ENCODE data around the gene GALNT3.

Gene GALNT3

GRCh38 chr2:165839610-165840009, 45.6 kb upstream of the GALNT3 start:
- Histone ChIP-seq H3K36me3 (ENCODE audit: insufficient read depth, low read length) (no peaks in the 10 kb centered on the region), H3F3A (ENCODE audit: insufficient read depth, low read length) (no peaks in the 10 kb centered on the region), H4K20me1 (ENCODE audit: insufficient read depth, low read length) (no peaks in the 10 kb centered on the region), H3K9ac (ENCODE audit: low read length) (no peak overlapping the region), H3K4me3 (ENCODE audit: low read depth, low read length, poor library complexity, severe bottlenecking) (no peak overlapping the region), H3K27me3 (ENCODE audit: insufficient read depth, low read length) (no peaks in the 10 kb centered on the region), H3K9me2 (ENCODE audit: low read depth, low read length) (no peaks in the 10 kb centered on the region), H3K9me3 (ENCODE audit: low read length) (no peaks in the 10 kb centered on the region), H3K4me1 (ENCODE audit: insufficient read depth, low read length, severe bottlenecking) (no peaks in the 10 kb centered on the region), H3K27ac (ENCODE audit: low read depth, low read length, poor library complexity, severe bottlenecking) (no peak overlapping the region), H3K79me2 (ENCODE audit: insufficient read depth, low read length) (no peaks in the 10 kb centered on the region), H3K4me2 (ENCODE audit: low read length) (no peak overlapping the region), H2AFZ (ENCODE audit: low read length) (no peak overlapping the region)
- no peak for TF ChIP-seq EZH2 (IDR thresholded peaks at IDR 0.05; ENCODE audit: borderline replicate concordance, low read length)
- TF ChIP-seq CTCF (IDR thresholded peaks at IDR 0.05; ENCODE audit: low read length), result no peak

- no peak overlapping the region for H3K4me3 ChIP-seq (ENCODE audit: low read depth, low read length, poor library complexity, severe bottlenecking)
- no peak overlapping the region for H3K9ac ChIP-seq (ENCODE audit: low read length)
- no peaks in the 10 kb centered on the region for H3K9me2 ChIP-seq (ENCODE audit: low read depth, low read length)
- no peaks in the 10 kb centered on the region for H4K20me1 ChIP-seq (ENCODE audit: insufficient read depth, low read length)
- no peaks in the 10 kb centered on the region for H3K9me3 ChIP-seq (ENCODE audit: low read length)
- no peak overlapping the region for H3K27ac ChIP-seq (ENCODE audit: low read depth, low read length, poor library complexity, severe bottlenecking)
- TF ChIP-seq EZH2 (IDR thresholded peaks at IDR 0.05; ENCODE audit: borderline replicate concordance, low read length) (no peak), CTCF (IDR thresholded peaks at IDR 0.05; ENCODE audit: low read length) (no peak)
- no peaks in the 10 kb centered on the region for H3F3A ChIP-seq (ENCODE audit: insufficient read depth, low read length)
- no peaks in the 10 kb centered on the region for H3K4me1 ChIP-seq (ENCODE audit: insufficient read depth, low read length, severe bottlenecking)
- H2AFZ ChIP-seq (ENCODE audit: low read length), result no peak overlapping the region
- H3K36me3 ChIP-seq (ENCODE audit: insufficient read depth, low read length), result no peaks in the 10 kb centered on the region
- H3K4me2 ChIP-seq (ENCODE audit: low read length), result no peak overlapping the region
- H3K79me2 ChIP-seq (ENCODE audit: insufficient read depth, low read length), result no peaks in the 10 kb centered on the region
- H3K27me3 ChIP-seq (ENCODE audit: insufficient read depth, low read length), result no peaks in the 10 kb centered on the region
Observed at GRCh38 chr2:165837122-165837521, 43.1 kb upstream of the GALNT3 start.

- H4K20me1 ChIP-seq (ENCODE audit: insufficient read depth, low read length), result no peaks in the 10 kb centered on the region
- H3K9me3 ChIP-seq (ENCODE audit: low read length), result no peaks in the 10 kb centered on the region
- no peaks in the 10 kb centered on the region for H3K79me2 ChIP-seq (ENCODE audit: insufficient read depth, low read length)
- no peaks in the 10 kb centered on the region for H3K36me3 ChIP-seq (ENCODE audit: insufficient read depth, low read length)
- no peak overlapping the region for H3K27ac ChIP-seq (ENCODE audit: low read depth, low read length, poor library complexity, severe bottlenecking)
- no peak overlapping the region for H2AFZ ChIP-seq (ENCODE audit: low read length)
- no peaks in the 10 kb centered on the region for H3K9me2 ChIP-seq (ENCODE audit: low read depth, low read length)
- no peaks in the 10 kb centered on the region for H3K4me1 ChIP-seq (ENCODE audit: insufficient read depth, low read length, severe bottlenecking)
- TF ChIP-seq EZH2 (IDR thresholded peaks at IDR 0.05; ENCODE audit: borderline replicate concordance, low read length) (no peak), CTCF (IDR thresholded peaks at IDR 0.05; ENCODE audit: low read length) (no peak)
- no peak overlapping the region for H3K4me3 ChIP-seq (ENCODE audit: low read depth, low read length, poor library complexity, severe bottlenecking)
- no peak overlapping the region for H3K9ac ChIP-seq (ENCODE audit: low read length)
- H3F3A ChIP-seq (ENCODE audit: insufficient read depth, low read length), result no peaks in the 10 kb centered on the region
- no peak overlapping the region for H3K4me2 ChIP-seq (ENCODE audit: low read length)
- H3K27me3 ChIP-seq (ENCODE audit: insufficient read depth, low read length), result no peaks in the 10 kb centered on the region
Observed at GRCh38 chr2:165835363-165835762, 41.3 kb upstream of the GALNT3 start.

All from OCI-LY1 (cell line).